Ascending aorta (tissue), 2 donors: Measurements from ENCODE around the gene CATSPERE. TPM values are rescaled to one million over a fixed set of nuclear protein-coding genes. Genes with fewer than 3 reads are reported as not detected.

ENCODE experiments used
- DNase-seq, 2 donors: peaks; one replicate each; pipeline ENCODE4 v3.0.0-alpha.2; 2019; ENCODE audit warnings: low spot score in 2 of 2
- H3K27ac ChIP-seq, 2 donors: fragments of 200-600 bp; sonication (generic); one replicate each; pipeline ENCODE4 v1.5.1; 2016 to 2017; ENCODE audit warnings: mild to moderate bottlenecking in 1 of 2
- H3K27me3 ChIP-seq: fragments of 200-600 bp; sonication (generic); one replicate; pipeline ENCODE4 v1.5.1; 2017
- H3K36me3 ChIP-seq, 2 donors: fragments of 200-600 bp; sonication (generic); one replicate each; pipeline ENCODE4 v1.5.1; 2016
- H3K4me1 ChIP-seq, 2 donors: fragments of 200-600 bp; sonication (generic); one replicate each; pipeline ENCODE4 v1.5.1; 2016 to 2017; ENCODE audit warnings: mild to moderate bottlenecking in 1 of 2
- H3K4me3 ChIP-seq, 2 donors: fragments of 200-600 bp; sonication (generic); one replicate each; pipeline ENCODE4 v1.5.1; 2016 to 2017; ENCODE audit warnings: mild to moderate bottlenecking in 1 of 2
- H3K9me3 ChIP-seq, 2 donors: fragments of 200-600 bp; sonication (generic); one replicate each; pipeline ENCODE4 v1.5.1; 2016
- intact Hi-C: fragments of 100-400 bp; cut with DNase I; formaldehyde crosslinking; loops from one replicate; pipeline ENCODE4 v1.15.1; 2023
- total RNA-seq: library from RNA; depleted of rRNA; stranded (reverse); fragments of >200 nt; gene quantifications from one replicate; pipeline ENCODE4 v1.1.0, GENCODE V29; 2016
- TF ChIP-seq, protein P1 (sequence below), 3 experiments: fragments of 200-600 bp in 2 of 3; fragments of 450-650 bp in 1 of 3; sonication (generic) in 2 of 3; IDR thresholded peaks; one replicate each; pipeline ENCODE4 v1.5.1; 2016 to 2019; ENCODE audit warnings: antibody characterized with exemption in 3 of 3, mild to moderate bottlenecking in 1 of 3, moderate library complexity in 1 of 3

The CATSPERE gene
- total RNA-seq, 1 donor from 2014 or later, result not detected

GRCh38 chr1:244636488-244637259 is 175.6 kb downstream of the CATSPERE start:
- intact Hi-C loops, result no loop called here
- no peak overlapping the region for H3K4me3 ChIP-seq
- no peaks in the 10 kb centered on the region for H3K9me3 ChIP-seq
- DNase-seq, result no peak
- no peaks in the 10 kb centered on the region for H3K4me1 ChIP-seq
- TF ChIP-seq, protein P1, sequence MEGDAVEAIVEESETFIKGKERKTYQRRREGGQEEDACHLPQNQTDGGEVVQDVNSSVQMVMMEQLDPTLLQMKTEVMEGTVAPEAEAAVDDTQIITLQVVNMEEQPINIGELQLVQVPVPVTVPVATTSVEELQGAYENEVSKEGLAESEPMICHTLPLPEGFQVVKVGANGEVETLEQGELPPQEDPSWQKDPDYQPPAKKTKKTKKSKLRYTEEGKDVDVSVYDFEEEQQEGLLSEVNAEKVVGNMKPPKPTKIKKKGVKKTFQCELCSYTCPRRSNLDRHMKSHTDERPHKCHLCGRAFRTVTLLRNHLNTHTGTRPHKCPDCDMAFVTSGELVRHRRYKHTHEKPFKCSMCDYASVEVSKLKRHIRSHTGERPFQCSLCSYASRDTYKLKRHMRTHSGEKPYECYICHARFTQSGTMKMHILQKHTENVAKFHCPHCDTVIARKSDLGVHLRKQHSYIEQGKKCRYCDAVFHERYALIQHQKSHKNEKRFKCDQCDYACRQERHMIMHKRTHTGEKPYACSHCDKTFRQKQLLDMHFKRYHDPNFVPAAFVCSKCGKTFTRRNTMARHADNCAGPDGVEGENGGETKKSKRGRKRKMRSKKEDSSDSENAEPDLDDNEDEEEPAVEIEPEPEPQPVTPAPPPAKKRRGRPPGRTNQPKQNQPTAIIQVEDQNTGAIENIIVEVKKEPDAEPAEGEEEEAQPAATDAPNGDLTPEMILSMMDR (IDR thresholded peaks at IDR 0.05), result no peak
- no peaks in the 10 kb centered on the region for H3K27me3 ChIP-seq
- H3K36me3 ChIP-seq, result no peaks in the 10 kb centered on the region
- H3K27ac ChIP-seq, result no peak overlapping the region

DNA sequence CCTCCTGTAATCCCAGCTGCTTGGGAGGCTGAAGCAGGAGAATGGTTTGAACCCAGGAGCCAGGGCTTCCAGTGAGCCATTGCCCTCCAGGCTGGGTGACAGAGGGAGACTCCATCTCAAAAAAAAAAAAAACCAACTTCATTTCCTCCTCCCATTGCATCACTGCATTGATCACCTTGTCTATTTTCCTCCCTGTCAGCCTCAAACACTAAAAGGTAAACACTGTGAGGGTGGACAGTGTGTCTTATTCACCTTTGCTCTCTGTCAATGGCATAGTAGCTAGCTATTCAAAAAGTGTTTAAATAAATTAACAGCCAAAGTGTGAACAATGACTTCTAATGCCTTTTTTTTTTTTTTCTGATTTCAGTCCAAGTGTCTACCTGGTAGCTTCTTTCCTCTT is 178.5 kb downstream of the CATSPERE start:
- H3K4me3 ChIP-seq, result no peak overlapping the region
- no peaks in the 10 kb centered on the region for H3K36me3 ChIP-seq
- TF ChIP-seq, protein P1 (IDR thresholded peaks at IDR 0.05), result no peak
- no peaks in the 10 kb centered on the region for H3K27me3 ChIP-seq
- no peaks in the 10 kb centered on the region for H3K4me1 ChIP-seq
- H3K27ac ChIP-seq, result no peak overlapping the region
- no peaks in the 10 kb centered on the region for H3K9me3 ChIP-seq
- no peak for DNase-seq
- intact Hi-C loops, result no loop called here

DNA sequence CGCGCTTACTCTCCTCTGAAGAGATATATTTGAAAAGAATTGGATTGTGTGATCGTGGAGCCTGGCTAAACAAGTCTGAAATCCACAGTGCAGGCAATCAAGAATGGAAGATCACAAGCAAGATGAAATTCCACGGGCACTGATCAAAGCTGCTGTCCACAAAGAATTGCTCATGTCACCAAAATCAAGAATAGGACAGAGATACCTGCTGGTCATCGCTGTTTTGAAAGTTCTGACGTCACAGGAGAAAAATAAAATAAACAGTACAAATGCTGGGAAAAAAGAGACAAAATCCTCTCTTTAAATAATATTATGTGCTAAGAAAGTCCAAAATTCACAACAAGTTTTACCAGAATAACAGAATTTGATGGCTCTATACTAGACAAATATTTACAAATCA is 179.8 kb downstream of the CATSPERE start:
- Histone ChIP-seq H3K9me3 (no peaks in the 10 kb centered on the region), H3K36me3 (no peaks in the 10 kb centered on the region), H3K27ac (no peak overlapping the region), H3K27me3 (no peaks in the 10 kb centered on the region), H3K4me1 (no peaks in the 10 kb centered on the region), H3K4me3 (no peak overlapping the region)
- intact Hi-C loops, result no loop called here
- TF ChIP-seq, protein P1 (IDR thresholded peaks at IDR 0.05), result no peak
- DNase-seq, result no peak

DNA sequence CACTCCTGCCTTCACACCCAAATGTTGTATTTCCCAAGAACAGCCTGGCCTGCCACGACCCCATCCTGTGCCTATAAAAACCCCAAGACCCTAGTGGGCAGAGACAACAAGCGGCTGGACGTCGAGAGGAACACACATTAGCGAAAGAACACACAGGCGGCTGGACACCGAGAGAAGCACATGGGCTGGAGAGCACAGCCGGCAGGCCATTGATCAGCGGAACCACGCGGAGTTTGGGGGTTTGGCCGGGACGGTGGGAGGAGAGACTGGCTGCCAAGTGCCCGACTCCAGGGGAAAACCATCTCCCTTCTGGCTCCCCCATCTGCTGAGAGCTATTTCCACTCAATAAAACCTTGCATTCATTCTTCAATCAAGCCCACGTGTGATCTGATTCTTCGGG is 181.5 kb downstream of the CATSPERE start:
- TF ChIP-seq, protein P1 (IDR thresholded peaks at IDR 0.05), result no peak
- Histone ChIP-seq H3K36me3 (no peaks in the 10 kb centered on the region), H3K27me3 (no peaks in the 10 kb centered on the region), H3K27ac (no peak overlapping the region), H3K4me1 (no peaks in the 10 kb centered on the region), H3K4me3 (no peak overlapping the region), H3K9me3 (no peaks in the 10 kb centered on the region)
- intact Hi-C loops, result no loop called here
- DNase-seq, result no peak

- intact Hi-C loops, result no loop called here
- no peaks in the 10 kb centered on the region for H3K9me3 ChIP-seq
- no peaks in the 10 kb centered on the region for H3K36me3 ChIP-seq
- H3K27ac ChIP-seq, result no peak overlapping the region
- TF ChIP-seq, protein P1 (IDR thresholded peaks at IDR 0.05), result no peak
- no peak overlapping the region for H3K4me3 ChIP-seq
- no peak for DNase-seq
- H3K27me3 ChIP-seq, result no peaks in the 10 kb centered on the region
- H3K4me1 ChIP-seq, result no peaks in the 10 kb centered on the region
Measured at GRCh38 chr1:244642988-244643387, 181.9 kb downstream of the CATSPERE start.
